GM18519 (cell line): ENCODE measurements around the gene GRN.
"Not testable (repeated sequence)": the region's sequence is repeated elsewhere in the genome, so short reads cannot be mapped to it uniquely, and the experiment has no call there.

ENCODE experiments used
- ATAC-seq: cut with Tn5 transposase; IDR thresholded peaks from one replicate; pipeline ENCODE4 v1.9.1; 2021; ENCODE audit warnings: mild to moderate bottlenecking, moderate library complexity; ENCODE audit not compliant: unreplicated experiment, low FRiP score

GRN gene

DNA sequence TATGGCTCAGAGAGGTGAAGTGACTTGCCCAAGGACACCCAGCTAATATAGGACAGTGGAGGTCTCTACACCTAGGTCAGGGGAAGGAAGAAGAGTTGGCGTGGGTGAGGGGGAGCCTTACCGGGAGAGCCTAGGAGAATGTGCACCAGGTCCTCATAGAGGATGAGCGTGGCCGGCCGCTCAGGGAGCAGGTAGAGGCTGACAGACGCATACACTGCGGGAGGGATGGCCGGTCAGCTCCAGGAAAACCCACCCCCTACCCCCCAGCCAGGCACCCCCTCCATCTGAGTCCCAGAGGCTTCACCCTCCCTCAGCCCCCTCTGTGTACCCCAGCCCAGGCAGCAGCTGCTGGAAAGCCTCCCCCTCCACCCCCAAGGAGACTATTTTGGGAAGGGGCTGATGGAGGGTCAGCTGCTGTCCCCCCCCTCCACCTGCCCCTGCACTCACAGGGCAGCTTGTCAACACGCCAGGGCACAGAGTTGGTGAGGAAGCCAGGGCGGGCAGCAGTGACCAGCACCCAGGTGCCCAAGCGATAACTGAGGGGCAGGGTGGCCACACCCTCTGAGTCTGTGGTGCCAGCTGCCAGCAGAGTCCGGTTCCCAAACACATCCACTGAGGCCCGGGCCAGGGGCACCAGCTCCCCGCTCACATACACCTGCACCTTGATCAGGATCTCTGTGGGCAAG lies 14.5 kb downstream of the GRN start:
- no peak for ATAC-seq

DNA sequence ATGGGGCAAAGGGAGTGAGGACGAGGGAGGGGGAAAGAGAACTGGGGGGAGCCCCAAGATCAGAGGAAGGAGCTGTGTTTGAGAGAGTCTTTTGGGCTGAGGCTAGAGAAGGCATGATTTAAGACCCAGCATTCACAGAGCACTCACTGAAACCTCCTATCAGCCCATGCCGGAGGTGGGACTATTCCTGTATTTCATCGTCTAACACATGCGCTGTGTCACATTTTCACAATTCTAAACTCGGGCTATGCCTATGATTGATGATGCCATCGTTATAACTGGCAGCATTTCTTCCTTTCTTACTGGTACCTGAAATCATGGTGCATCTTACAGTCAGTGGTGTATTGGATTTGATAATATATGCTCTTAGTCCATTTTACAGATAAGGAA lies 15.0 kb downstream of the GRN start:
- ATAC-seq: no peak

DNA sequence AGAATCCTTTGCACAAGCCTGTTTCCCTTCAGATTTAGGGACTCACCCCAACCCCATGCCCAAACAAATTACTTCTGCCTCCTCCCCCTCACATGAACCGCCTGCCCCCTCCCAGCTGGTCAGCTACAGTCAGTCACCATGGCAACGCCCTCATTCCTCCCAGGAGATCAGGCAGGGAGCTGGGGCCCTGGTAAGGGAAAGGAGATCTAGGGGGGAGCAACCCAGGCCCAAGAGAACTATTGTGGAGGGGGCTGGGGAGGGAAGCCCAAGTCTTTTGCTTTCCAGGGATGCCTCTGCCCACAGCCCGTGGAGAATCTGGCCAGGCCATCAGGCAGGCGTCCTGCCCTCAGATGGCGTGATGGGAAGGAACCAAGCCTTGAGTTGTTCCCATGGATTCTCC lies 15.7 kb downstream of the GRN start:
- no peak for ATAC-seq

GRCh38 chr17:44361292-44362260 lies 16.5 kb downstream of the GRN start:
- no peak for ATAC-seq

GRCh38 chr17:44362459-44362948 lies 17.4 kb downstream of the GRN start:
- ATAC-seq: no peak

DNA sequence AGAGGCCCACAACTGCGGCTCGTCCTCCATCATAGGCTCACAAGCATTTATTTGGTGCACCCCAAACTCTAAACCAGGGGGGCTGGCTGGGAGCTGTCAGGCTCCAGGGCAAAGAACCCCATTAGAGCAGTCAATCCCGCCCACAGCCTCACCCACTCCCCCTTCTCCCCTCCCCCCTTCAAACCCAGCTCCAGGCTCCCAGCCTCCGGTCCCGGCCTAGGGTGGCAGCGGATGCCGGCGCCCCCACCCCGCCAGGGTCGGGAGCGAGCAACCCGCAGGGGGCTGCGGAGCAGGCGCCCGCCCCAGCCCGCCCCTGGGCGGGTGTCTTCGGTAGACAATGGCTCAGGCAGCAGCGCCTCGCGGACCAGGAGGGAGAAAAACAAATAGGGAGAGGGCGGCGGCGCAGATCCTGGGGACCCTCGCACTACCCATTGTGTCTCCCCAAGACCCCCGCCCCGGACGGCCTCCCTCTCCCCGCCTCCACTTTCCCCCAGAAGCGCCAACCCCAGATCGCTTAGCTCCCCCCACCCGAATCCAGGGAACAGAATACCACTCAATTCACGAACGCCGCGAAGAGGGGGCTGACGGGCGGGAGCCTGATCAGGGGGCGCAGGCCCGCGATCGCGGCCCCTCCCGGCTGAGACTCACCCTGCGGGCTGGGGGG lies 18.0 kb downstream of the GRN start:
- ATAC-seq: no peak

DNA sequence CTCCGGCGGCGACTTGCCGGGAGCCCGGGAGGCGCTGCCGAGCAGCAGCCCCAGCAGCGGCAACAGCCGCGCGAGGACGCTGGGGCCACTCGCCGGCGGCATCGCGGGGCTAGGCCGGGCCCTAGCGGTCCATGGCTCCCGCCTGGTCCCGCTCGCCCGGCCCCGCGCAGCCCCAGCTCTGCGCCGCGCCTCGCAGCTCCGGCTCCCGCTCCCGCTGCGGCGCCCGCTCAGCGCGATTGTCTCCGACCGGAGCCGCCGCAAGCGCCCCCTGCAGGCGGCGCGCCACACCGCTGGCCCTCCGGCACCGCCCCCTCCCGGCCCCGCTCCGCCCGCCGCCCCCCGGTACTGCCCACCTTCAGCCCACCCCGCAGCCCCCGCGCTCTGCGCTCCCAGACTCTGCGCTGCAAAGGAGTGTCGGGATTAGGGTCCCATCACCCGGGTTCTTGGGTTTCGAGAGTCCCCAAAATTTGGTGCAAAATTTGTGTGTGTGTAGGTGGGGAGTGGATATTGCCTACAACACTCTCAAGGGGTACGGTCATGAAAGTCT lies 18.6 kb downstream of the GRN start, which contains the start of gene FAM171A2:
Gene FAM171A2, minus strand, starts transcription at position 241 of the 547 bp plus-strand sequence. Its CDS starts 139 bp downstream, at position 102.
- no peak for ATAC-seq

GRCh38 chr17:44365051-44365450 lies 19.9 kb downstream of the GRN start:
- not testable (repeated sequence) for ATAC-seq

DNA sequence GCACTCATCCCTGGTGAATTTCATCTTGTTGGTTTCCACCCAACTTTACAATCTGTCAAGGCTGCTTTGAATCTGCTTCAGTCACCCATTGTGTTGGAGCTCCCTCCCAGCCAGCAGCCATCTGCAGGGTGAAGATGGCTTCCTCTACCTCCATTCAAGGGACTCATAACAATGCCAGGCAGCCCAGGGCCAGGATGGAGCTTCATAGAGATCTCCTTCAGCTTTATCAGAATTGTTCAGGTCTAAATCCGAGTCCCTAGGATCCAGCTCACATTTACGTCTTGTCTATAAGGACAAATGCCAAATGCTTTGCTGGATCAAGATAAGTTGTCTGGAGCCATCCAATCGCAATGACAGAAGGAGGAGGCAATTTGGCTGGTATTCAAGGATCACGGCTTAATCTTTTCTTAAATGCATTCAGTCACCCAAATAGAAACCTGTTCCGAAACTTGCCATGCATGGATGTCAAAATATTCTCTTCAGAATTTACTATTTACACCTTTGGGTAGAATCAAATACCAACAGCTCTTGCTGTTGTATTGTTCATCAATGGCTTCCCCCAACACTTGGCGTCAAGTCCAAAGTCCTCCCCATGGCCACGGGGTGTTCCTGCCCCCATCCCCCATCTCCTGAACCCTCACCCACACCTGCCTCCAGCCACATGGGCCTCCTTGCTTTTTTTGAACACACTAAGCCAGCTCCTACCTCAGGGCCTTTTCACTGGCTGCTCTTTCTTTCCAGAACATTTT lies 22.3 kb downstream of the GRN start:
- no peak for ATAC-seq

GRCh38 chr17:44368391-44369243 lies 23.5 kb downstream of the GRN start:
- not testable (repeated sequence) for ATAC-seq

DNA sequence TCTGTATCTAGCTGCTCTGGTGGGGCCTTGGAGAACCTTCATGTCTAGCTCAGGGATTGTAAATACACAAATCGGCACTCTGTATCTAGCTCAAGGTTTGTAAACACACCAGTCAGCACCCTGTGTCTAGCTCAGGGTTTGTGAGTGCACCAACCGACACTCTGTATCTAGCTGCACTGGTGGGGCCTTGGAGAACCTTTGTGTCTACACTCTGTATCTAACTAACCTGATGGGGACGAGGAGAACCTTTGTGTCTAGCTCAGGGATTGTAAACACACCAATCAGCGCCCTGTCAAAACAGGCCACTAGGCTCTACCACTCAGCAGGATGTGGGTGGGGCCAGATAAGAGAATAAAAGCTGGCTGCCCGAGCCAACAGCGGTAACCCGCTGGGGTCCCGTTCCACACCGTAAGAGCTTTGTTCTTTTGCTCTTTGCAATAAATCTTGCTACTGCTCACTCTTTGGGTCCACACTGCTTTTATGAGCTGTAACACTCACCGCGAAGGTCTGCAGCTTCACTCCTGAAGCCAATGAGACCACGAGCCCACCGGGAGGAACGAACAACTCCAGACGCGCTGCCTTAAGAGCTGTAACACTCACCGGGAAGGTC lies 24.4 kb downstream of the GRN start:
- not testable (repeated sequence) for ATAC-seq

- no peak for ATAC-seq
These were observed 26.9 kb downstream of the GRN start for GRCh38 chr17:44372036-44372435.

DNA sequence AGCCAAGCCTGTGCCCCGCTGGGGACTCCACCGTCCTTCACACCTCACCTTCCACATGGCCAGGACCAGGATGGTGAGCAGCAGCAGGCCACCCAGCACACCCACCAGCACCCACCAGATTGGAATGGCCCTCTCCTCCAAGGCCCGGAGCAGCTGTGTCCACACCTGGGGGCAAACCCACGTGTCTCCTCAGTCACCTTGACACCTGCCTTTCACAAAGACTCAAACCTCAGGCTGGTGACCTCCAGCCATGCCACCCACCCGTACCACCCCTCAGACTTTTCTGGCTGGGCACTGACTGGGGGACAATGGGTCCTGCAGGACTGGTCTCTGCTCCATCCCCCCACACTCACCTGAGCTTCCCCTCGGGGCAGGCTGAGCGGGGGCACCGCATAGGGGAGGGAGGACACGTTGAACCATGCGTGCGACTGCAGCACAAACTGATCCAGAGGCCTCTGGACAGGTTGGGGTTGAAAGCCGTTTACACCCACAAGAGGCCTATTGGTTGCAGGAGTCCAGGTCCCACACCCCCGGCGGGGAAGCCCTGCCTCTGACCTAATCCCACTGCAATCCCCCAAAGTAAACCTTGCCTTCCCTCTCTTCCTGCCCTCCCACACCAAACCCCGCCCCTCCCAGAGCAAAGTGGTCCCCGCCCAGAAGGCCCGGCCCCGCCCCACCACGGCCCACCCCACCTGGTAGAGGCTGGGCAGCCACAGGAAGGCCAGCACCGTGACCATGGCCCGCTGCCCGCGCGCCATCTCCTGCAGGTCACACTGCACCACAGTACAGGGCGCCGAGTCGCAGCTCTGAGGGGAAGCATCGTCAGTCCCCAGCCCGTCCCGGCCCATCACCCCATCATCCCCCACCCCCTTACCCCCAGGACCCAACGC lies 29.4 kb downstream of the GRN start:
- no peak for ATAC-seq

DNA sequence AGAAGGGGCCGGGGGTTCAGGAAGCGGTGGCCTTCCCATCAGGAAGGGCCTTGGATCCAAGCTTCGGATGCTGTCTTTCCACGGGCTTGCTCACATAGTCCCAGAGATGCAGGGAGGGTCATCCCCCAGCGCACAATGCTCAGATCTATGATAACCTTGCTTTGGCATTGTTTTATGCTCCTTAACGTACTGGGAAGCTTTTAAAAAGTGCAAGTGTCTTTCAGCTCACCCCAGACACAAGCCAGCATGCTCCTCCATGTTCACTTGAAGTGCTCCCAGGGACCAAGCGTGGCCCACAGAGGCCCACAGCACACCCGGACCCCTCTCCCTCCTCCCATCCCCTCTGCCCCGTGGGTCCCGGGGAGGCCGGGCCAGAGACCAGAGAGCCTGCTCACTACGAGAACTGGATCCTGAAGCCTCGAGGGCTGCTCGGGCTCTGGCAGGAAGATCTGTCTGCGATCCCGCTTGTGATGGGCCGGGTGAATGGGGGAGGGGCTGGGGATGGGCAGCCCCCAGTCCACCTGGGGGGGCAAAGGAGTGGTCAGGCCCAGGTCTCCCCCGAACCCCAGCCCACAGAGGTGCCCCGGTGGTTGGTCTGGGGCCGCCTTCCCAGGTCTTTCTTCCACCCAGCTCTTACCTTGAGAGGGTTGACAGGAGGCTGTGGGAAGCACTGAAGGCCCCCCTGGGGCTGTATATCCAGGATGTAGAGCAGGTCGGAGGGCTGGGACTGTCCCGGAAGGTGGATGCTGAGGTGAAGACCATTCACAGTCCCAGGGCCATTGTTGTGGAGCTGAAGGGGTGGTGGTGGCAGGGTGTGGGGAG lies 30.3 kb downstream of the GRN start:
- ATAC-seq: no peak

GRCh38 chr17:44376124-44376523 lies 31.0 kb downstream of the GRN start:
- no peak for ATAC-seq

DNA sequence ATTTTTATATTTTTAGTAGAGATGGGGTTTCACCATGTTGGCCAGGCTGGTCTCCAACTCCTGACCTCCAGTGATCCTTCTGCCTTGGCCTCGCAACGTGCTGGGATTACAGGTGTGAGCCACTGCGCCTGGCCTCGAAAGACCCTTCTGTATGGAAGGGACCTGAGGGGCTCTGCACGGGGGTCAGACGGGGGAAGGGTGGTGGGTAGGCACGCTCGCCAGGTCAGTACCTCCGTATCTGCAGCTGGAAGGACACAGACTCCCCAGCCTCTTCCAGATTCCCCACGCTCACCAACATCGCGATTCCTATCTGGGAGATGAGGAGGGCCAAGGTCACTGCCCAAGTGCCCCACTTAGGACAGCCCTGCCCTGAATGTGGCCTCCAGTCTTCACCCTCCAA lies 31.7 kb downstream of the GRN start:
- no peak for ATAC-seq
